8988T (cell line): ENCODE data around the gene ATF7IP.
A peak's percentile ranks its signal among the peaks of the same experiment; 100 is the strongest.

Source experiments
- DNase-seq: peaks from one replicate; pipeline ENCODE4 v3.0.0; 2011

ATF7IP gene

DNA sequence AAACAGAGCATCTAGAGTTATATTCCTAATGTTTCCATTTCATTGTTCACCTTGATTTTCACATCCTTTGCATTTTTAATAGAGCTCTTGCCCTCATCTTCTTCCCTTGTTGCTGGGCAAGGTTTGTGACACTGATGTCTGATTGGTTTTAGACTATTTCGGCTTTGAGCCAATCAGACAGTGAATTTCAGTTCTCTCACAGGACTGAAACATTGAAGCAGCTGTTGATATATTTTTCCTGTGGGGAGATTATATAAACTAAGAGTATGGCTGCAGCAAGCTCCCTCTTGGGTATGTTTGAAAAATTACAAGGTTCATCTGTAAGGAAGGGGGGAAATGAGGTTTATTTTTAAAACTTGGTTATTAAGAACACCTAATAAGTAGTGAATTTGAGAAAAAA lies 51.2 kb downstream of the ATF7IP start:
- no peak for DNase-seq

GRCh38 chr12:14417715-14418114 lies 52.2 kb downstream of the ATF7IP start:
- DNase-seq: no peak

GRCh38 chr12:14418451-14418890 lies 53.0 kb downstream of the ATF7IP start:
- no peak for DNase-seq

DNA sequence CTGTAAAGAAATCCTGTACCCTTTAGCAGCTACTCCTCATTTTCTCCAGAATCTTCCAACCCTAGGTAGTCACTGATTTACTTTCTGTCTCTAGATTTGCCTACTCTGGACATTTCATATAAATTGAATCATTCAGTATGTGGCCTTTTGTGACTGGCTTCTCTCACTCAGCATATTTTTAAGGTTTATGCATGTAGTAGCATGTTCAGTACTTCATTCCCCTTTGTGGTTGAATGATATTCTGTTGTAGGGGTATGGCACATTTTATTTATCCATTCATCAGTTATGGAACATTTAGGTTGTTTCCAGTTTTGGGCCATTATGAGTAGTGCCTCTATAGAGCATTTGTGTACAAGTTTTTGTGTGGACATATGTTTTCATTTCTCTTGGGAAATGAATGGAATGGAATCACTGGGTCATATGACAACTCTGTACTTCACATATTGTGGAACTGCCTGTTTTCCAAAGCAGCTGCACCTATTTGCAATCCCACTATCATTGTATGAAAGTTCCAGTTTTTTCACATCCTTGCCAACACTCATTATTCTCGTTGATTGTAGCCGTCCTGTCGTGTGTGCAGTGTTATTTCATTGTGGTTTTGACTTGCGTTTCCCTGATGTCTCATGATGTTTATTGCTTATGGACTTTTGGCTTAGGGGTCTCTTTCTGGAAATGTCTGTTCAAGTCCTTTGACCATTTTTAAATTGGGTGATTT lies 57.2 kb downstream of the ATF7IP start:
- DNase-seq: no peak

GRCh38 chr12:14424545-14424944 lies 59.1 kb downstream of the ATF7IP start:
- no peak for DNase-seq

- no peak for DNase-seq
These were observed 61.3 kb downstream of the ATF7IP start for GRCh38 chr12:14426792-14427191.

- no peak for DNase-seq
These were observed 62.4 kb downstream of the ATF7IP start for GRCh38 chr12:14427929-14428328.

- no peak for DNase-seq
These were observed 65.0 kb downstream of the ATF7IP start for GRCh38 chr12:14430394-14430986.

- DNase-seq: no peak
These were observed 66.5 kb downstream of the ATF7IP start for GRCh38 chr12:14431975-14432374.

- no peak for DNase-seq
These were observed 70.1 kb downstream of the ATF7IP start for GRCh38 chr12:14435627-14436026.

- DNase-seq: no peak
These were observed 76.9 kb downstream of the ATF7IP start for GRCh38 chr12:14442221-14442881.

DNA sequence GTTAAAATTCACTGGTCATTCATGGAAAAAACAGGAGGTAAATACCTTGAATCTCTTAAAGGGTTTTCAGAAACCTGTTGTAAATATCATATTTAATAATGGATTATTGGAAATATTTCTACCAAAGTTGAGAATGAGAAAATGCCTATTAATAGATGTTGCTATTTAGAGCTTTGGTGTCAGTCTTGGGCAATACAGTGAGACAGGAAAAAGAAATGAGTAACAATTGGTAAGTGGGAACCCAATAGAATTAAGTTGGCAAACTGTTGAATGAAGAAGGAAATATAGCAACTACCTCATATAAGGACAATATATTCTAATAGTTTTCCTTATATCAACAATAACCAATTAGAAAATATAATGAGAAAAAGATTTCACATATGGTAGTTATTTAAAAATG lies 78.0 kb downstream of the ATF7IP start:
- no peak for DNase-seq

- no peak for DNase-seq
These were observed 85.0 kb downstream of the ATF7IP start for GRCh38 chr12:14450479-14450878.

DNA sequence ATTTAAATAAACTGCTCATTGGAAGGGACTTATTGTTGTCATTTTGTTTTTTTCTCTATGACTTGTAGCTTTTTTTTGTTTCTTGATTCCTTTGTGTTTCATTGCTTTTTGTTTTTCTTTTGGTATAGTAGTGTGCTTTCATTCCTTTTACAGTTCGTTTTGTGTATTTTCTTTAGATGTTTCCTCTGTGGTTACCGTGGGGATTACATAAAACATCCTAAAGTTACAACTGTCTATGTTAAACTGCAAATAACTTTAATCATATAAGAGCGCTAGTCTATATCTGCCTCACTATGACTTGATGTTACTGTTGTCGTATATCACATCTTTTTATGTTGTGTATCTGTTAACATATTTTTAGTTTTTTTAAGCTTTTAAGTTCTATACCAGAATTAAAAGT lies 86.9 kb downstream of the ATF7IP start:
- no peak for DNase-seq

- DNase-seq: no peak
These were observed 87.4 kb downstream of the ATF7IP start for GRCh38 chr12:14452865-14453264.

DNA sequence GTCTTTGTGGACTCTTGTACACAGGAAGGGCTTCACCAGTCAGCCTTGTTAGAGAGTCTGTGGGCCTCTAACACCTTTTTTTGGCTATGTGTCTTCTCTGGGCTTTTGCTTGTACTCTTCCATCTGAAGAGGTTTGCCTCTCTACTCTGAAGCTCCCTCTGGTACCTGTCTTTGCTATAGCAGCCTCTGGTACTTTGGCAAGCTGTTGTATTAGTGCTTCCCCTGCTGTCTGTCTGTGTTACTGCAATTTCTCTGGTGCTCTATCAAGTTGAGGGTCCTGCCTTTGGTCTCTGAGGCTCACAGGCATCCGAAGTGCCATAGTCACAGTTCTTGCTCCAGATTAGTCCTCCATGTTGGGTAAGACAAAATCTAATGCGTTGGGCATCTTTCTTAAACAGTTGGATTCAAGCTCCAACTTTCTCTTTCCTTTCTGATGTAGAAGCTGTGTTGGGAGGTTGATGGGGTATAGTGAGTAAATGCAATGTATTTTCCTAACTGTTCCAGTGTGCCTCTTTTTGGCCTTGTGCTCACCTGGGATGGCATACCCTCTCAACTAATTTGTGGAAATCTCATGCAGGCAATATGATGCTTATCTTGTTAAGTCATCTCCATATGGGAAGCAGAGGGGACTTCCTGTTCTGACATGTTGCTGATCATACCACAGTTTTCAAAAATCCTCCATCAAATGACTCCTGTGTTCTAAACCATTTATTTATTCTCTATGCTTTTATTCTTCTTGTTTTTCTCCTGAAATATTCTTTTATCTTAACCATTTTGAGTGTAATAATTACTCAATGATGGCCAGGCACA lies 88.8 kb downstream of the ATF7IP start:
- DNase-seq: peak; percentile 15

GRCh38 chr12:14460212-14460841 lies 94.8 kb downstream of the ATF7IP start:
- DNase-seq: no peak

- no peak for DNase-seq
These were observed 106.0 kb downstream of the ATF7IP start for GRCh38 chr12:14471497-14471896.

- DNase-seq: no peak
These were observed 108.3 kb downstream of the ATF7IP start for GRCh38 chr12:14473707-14474287.

DNA sequence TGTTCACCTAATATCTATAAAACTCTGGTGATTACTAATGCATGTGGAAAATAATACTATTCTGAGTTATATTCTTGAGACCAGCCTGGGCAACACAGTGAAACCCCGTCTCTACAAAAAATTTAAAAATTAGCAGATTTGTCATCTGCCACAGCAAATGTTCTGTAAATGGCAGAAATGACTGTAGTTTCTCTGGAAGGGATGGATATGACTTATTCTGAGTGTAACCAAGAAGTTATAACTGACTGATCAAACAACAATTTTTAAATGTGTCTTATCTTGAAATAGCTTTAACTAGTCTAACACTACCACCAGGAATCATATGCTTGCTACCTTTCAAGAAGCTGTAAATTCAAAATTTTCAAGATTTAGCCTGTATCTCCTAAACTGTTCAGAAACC lies 113.5 kb downstream of the ATF7IP start:
- no peak for DNase-seq

DNA sequence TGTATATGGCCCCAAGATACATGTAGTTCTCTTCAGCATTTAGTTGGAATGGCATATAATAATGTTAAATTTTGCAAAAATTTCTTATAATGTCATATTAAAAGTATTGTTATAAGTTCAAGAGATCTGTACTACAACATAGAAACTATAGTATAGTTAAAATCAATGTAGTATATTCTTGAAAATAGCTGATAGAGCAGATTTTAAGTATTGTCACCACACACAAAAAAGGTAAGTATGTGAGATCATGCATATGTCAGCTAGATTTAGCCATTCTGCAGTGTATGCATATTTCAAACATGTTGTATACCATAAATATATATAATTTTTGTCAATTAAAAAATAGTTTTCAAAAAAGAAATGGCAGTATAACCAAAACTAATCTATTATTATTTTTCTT lies 115.7 kb downstream of the ATF7IP start:
- DNase-seq: no peak

DNA sequence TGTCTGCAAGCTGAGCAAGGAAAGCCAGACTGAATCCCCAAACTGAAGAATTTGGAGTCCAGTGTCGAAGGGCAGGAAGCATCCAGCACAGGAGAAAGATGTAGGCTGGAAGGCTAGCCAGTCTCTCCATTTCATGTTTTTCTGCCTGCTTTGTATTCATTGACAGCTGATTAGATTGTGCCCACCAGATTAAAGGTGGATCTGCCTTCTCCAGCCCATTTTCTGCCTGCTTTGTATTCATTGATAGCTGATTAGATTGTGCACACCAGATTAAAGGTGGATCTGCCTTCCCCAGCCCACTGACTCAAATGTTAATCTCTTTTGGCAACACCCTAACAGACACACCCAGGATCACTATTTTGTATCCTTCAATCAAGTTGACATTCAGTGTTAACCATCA lies 116.9 kb downstream of the ATF7IP start:
- no peak for DNase-seq

DNA sequence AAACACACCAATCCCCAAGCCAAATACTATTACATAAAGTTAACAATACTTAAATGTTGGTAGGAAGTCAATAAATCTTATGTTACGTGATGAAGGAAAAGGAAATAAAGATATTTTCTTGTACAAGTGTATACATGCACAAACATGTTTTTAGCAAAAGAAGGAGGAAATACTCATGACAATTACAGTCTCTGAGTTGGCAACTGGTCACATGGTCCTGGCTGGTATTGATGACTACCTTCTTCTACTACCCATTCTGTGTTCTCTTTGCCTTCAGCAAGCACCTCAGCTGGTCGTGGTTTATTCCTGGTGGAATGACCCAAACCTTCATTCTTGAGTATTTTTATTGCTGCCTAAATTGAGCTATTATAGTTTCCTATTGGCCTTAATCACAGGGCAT lies 117.4 kb downstream of the ATF7IP start:
- DNase-seq: no peak
